Fibroblast of villous mesenchyme (primary cell): ENCODE measurements around the gene SUSD3. TPM values are rescaled to one million over a fixed set of nuclear protein-coding genes. Genes with fewer than 3 reads are reported as not detected.
"Not testable (repeated sequence)": the region's sequence is repeated elsewhere in the genome, so short reads cannot be mapped to it uniquely, and the experiment has no call there.

Experiments
- DNase-seq: peaks from one replicate; pipeline ENCODE4 v3.0.0-alpha.2; 2010; ENCODE audit warnings: low read depth
- H3K4me3 ChIP-seq: 2 replicates; pipeline ENCODE4 v1.5.1; 2011; ENCODE audit warnings: low read depth, mild to moderate bottlenecking, low read length
- CTCF ChIP-seq: IDR thresholded peaks from 2 replicates; pipeline ENCODE4 v1.5.1; 2012; ENCODE audit warnings: low read depth, mild to moderate bottlenecking, low read length; ENCODE audit not compliant: insufficient read depth
- total RNA-seq: library from RNA; depleted of rRNA; stranded (reverse); fragments of >200 nt; gene quantifications from 2 replicates; pipeline ENCODE4 v1.2.3, GENCODE V29; 2012

The SUSD3 gene
- total RNA-seq, 1 donor, result 12.1 TPM

- TF ChIP-seq CTCF, result no peak
- H3K4me3 ChIP-seq, result peak within 1 kb of the TSS; percentile 81
- peak; percentile 45 for DNase-seq
Measured at GRCh38 chr9:93096131-93096802, 37.8 kb downstream of the SUSD3 start, which contains the start of gene CARD19. Gene CARD19, plus strand, starts transcription at chr9:93096217. Its CDS starts 129 bp downstream, at chr9:93096346.

GRCh38 chr9:93096811-93097382, 38.4 kb downstream of the SUSD3 start:
- H3K4me3 ChIP-seq, result peak overlapping the region; percentile 81
- no peak for TF ChIP-seq CTCF
- no peak for DNase-seq

- TF ChIP-seq CTCF, result no peak
- DNase-seq, result peak; percentile 33
- peak overlapping the region; percentile 81 for H3K4me3 ChIP-seq
Measured at GRCh38 chr9:93097511-93098201, 39.2 kb downstream of the SUSD3 start.

GRCh38 chr9:93098236-93098946, 39.9 kb downstream of the SUSD3 start:
- TF ChIP-seq CTCF, result no peak
- DNase-seq, result peak; percentile 95
- peak overlapping the region; percentile 24 for H3K4me3 ChIP-seq

GRCh38 chr9:93099551-93100275, 41.2 kb downstream of the SUSD3 start:
- H3K4me3 ChIP-seq, result no peak overlapping the region
- DNase-seq, result no peak
- no peak for TF ChIP-seq CTCF

- no peak overlapping the region for H3K4me3 ChIP-seq
- no peak for DNase-seq
- TF ChIP-seq CTCF, result no peak
Measured at GRCh38 chr9:93100276-93100636, 41.8 kb downstream of the SUSD3 start.

- not testable (repeated sequence) for DNase-seq
Measured at GRCh38 chr9:93101086-93101485, 42.6 kb downstream of the SUSD3 start.

More at GRCh38 chr9:93101086-93101485, 42.6 kb downstream of the SUSD3 start:
- H3K4me3 ChIP-seq, result not testable (repeated sequence)
